IPS DF 4.7 (cell line): ENCODE data around the gene AQP5.

ENCODE experiments used
- DNase-seq: peaks from one replicate; pipeline ENCODE4 v3.0.0-alpha.2; 2013; ENCODE audit warnings: low spot score; ENCODE audit errors: extremely low read depth

AQP5 gene

DNA sequence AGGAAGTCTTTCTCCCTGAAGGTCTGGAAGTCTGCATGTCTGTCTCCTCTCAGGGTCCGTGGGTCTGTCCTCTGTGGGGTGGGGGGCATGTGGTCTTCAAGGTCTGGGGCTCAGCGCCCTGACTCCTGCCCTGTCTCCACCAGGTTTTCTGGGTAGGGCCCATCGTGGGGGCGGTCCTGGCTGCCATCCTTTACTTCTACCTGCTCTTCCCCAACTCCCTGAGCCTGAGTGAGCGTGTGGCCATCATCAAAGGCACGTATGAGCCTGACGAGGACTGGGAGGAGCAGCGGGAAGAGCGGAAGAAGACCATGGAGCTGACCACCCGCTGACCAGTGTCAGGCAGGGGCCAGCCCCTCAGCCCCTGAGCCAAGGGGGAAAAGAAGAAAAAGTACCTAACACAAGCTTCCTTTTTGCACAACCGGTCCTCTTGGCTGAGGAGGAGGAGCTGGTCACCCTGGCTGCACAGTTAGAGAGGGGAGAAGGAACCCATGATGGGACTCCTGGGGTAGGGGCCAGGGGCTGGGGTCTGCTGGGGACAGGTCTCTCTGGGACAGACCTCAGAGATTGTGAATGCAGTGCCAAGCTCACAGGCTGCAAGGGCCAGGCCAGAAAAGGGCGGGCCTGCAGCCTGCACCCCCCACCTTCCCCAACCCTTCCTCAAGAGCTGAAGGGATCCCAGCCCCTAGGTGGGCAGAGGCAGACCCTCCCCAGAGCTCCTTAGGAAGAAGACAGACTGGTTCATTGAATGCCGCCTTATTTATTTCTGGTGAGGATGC lies 3.4 kb downstream of the AQP5 start:
- DNase-seq: no peak

DNA sequence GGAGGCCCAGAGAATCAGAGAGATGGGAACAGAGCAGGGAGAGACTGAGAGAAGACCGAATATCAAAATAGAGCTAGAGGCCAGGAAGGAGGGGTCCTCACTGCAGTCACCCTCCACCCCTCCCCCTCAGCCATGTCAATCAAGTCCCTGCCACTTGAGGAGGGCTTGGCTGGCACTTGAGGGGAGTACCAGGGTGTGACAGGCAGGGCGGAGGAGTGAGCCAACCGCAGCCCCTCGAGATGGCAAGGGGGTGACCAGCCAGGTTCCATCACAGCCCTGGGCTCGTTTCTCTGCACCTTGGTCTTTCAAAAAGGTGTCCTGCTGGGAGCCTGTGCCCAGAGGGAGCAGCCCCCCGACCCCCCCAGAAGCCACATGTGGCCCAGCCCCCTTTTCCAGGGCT lies 4.2 kb downstream of the AQP5 start:
- DNase-seq: no peak

DNA sequence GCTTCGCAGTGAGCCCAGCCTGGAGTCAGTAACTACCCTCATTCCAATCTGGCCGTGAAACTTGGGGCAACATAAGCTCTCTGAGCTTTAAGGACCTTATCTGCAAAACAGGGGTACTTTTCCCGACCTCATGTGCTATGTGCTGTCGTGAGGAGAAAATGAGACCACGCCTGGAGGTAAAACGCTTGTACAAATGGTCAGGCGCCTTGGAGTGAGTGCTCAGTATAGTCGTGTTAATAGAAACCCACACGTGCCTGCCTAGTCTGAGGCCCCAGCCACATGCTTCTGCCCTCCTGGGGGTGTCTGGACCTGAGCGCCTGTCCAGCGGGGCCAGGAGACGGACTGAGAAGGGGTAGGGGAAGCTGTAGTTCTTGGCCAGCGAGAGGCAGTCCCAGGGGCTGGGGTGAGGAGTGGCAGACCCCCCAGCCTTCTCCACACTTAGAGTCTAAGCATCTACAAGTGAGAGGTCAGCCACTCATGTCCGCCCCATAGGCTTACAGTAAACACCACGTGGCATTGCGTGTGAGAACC lies 4.9 kb downstream of the AQP5 start:
- DNase-seq: no peak

DNA sequence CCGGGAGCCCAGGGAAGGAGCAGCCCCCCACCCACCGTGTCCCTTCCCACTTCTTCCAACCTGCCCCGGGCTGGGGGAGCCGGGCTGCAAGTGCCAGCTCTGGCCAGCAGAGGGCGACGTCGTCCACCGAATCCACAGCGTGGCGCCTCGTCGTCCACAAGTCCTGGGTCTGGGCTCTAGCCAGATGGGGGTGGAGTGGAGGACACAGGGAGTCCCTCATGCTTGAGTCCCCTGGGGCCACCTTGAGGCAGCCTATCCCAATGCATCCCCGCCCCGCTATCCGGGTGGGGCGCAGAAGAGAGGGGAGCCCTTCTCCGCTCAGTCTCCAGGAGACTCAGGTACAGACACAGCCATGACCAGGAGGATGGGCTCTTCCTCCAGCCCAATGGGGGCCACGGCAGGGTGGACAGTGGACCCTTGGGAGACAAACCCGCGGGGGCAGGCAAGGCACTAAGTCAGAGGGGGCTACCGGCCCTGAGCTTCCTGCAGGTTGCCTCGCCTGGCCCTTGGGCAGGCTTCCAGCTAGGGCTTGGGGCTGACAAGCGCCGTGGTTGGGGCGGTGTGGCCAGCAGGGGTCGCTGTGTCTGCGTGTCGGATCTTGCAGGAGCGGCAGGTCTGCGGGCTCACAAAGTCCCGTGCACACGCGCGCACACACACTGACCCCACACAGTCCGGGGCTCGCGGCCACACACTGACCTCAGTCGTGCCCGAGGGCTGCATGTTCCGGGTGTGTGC lies 5.5 kb downstream of the AQP5 start:
- DNase-seq: no peak

DNA sequence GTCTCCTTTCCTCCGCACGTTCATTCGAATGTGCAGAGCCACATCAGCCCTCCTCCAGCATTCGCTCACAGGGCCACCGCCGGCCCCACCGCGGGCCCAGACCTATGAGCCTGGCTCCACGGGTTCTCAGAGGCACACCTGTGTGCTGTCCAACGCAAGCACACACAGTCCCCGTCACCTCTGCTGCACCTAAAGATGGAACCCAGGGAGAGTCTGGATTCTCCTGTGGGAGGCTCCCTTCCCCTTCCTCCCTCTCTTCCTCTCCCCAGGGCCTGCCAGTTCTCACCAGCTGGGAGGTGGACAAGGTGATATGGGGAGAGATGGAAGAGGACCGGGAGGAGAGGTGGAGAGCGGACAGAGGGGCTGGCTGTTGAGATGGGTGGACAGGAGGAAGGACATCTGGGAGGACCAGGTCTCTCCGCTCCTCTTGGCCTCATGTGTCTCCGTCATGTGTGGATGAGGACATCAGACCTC lies 6.1 kb downstream of the AQP5 start:
- DNase-seq: no peak

DNA sequence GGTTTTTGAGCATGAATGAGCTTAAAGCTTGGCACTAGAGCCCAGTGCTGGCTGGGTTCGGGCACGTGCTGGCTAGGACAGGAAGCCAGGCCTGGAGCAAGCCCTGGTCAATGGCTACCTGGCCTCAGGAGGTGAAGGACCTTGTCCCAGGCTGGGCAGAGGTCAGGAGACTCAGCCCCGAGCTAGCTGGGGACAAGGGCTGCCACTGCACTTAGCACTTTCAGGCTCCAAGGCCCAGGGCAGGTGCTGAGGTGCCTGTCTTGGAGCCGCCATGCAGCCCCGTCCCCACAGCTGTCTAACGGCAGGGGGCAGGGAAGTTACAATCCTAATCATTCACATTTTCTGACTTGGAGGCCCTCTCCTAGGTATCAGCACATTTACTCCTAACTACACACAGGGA lies 6.8 kb downstream of the AQP5 start:
- no peak for DNase-seq

DNA sequence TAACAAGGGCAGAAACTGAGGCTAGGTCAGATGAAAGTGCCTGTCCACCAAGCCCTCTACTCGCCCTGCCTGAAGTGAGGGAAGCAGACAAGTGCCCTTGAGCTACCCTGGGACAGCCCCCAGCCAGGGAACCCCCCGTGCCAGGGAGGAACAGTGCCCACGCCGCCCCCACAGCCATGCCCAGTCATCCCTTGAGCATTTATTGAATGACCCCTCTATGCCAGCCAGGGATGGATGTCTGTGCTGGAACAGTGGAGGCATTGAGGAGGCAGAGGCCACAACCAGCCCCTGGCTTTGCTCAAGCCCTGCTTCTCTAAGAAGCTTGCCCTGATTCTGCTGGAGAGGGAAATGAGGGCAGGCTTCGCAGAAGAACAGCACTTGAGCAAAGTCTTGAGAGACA lies 7.4 kb downstream of the AQP5 start:
- DNase-seq: no peak

DNA sequence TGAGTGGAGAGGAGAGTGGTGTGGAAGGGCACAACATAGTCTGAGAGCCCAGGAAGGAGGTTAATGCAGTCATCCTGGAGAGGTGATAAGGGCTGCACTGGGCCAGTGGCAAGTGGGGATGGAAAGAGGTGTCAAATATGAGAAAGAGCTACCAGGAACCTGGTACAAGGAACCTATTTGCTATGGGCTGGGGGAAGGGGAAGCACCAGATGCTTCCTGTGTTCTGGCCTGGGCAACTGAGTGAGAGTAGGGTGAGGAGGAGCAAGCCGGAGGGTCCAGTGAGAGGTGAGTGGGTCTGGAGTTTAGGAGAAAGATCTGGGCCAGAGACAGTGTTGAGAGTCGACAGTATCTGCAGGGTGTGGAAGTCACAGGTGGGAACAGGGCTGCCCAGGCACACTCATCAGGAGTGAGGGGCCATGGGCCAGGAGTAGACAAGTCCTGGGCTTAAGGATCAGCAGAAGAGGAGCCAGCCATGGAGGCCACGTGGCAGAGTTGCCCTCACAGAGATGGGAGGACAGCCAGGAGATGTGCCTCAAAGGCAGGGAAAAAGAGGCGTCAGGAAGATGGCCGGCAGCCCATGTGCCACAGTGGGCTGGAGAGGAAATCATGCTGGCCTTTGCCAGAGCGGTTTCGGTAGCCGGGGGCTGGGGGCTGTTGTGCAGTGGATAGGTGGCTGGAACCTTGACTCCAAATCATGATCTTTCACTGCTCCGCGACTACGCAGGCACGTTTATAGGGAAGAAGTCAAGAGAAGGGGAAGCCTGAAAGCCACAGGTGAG lies 8.2 kb downstream of the AQP5 start:
- DNase-seq: no peak

DNA sequence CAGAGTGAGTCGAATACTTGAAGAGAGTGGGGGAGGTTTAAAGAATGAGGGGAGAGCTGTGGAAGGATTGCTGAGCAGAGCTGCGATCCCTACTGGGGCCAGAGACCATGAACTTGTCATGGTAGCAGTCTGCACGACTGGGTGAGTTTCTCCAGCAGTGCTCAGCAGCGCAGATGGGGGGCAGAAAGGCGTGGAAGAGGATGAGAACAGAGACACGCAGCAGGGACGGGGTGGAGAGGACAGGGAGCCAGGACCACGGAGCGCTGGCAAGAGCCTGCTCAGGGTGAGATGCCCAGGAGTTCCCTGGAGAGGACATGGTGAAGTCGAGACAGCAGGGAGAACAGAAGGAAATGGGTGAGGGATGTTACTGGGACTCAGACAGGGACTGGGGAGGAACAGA lies 9.0 kb downstream of the AQP5 start:
- DNase-seq: no peak

DNA sequence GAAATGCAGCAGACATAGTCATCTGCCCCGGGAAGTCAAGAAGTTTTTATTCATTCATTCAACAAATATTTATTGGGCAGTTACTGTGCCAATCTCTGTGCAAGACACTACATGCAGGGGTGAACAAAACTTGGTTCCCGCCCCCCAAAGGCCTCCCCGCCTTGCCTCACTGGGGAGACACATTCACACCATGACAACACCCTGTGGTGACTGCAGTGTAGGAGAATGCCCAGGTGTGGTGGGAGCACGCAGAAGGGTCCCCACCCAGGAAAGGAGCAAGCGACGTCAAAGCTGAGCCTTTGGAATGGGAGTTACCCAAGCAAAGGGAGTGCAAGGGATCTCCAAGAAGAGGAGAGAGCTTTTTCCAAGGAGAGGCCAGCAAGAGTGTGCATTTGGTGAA lies 9.5 kb downstream of the AQP5 start:
- DNase-seq: no peak

DNA sequence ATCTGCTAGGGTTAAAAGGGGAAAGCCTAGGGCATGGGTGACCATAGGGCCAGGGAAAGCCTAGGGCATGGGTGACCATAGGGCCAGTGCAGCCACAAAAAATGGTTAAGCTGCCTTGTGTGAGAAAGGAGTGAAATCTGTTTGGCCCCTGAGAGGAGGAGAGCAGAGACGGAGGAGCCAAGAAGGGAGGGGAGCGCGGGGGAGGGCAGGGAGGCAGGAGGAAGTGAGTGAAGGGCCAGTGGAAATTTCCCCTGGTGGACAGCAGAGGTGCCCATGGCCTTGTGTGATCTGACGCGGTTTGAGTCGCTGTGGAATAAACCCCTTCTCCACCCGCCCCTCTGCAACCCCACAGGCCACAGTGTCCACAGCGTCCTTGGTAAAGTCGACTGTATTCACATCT lies 10.5 kb downstream of the AQP5 start:
- no peak for DNase-seq

DNA sequence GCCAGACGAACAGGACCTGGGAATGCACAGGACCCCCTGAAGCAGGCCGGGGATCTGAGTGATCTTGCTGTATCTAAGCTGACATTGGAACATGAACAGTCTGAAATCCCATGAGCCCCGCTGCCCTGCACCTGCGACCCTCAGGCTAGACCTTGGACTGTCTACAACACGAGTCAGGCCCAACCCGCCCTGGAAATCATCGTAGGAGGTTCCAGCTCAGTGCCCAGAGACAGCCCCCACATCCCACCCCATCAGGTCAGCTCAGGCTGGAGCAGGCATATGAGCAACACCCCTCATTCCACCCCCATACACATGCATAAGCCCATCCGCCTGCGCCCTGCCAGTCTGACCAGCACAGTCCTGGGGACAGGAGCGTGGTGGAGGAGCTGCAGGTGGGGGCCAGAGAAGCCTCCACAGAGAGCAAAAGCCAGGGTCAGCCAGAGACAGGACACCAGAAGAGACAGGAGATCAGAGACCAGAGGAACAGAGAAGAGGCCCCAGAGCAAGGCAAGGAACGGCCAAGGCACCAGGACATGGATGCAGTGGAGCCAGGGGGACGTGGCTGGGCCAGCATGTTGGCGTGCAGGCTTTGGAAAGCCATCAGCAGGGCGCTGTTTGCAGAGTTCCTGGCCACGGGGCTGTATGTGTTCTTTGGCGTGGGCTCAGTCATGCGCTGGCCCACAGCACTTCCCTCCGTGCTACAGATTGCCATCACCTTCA lies 11.1 kb downstream of the AQP5 start, which contains the start of gene AQP6:
Gene AQP6, plus strand, starts transcription at position 307 of the 720 bp plus-strand sequence. Its CDS starts 227 bp downstream, at position 534.
- DNase-seq: no peak

DNA sequence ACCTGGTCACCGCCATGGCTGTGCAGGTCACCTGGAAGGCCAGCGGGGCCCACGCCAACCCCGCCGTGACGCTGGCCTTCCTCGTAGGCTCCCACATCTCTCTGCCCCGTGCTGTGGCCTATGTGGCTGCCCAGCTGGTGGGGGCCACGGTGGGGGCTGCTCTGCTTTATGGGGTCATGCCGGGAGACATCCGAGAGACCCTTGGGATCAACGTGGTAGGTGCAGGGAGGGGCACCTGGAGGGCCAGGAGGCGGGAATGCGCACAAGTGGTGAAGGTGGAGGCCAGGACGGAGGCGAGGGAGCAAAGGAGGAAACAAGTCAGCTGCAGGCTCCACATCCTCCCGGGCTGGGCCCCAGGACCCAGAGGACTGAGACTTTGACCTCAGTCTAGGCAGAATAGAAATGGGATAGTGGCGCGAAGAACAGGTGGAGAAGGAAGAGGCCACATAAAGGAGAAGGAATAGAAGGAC lies 11.7 kb downstream of the AQP5 start:
- DNase-seq: no peak

DNA sequence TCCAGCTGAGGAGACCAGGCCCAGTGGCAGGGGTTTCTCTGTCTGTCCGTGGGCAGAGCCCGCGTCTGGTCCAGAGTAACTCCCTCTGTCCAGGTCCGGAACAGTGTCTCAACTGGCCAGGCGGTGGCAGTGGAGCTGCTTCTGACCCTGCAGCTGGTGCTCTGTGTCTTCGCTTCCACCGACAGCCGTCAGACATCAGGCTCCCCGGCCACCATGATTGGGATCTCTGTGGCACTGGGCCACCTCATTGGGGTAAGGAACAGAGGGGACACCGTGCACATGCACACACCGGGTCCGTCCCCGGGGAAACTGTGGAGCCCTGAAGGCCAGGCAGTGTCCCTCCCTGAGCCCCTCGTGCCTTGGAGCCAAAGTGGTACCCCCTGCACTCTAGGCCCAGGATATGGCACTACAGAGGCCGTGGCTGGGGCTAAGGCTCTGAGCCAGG lies 12.6 kb downstream of the AQP5 start:
- DNase-seq: no peak

DNA sequence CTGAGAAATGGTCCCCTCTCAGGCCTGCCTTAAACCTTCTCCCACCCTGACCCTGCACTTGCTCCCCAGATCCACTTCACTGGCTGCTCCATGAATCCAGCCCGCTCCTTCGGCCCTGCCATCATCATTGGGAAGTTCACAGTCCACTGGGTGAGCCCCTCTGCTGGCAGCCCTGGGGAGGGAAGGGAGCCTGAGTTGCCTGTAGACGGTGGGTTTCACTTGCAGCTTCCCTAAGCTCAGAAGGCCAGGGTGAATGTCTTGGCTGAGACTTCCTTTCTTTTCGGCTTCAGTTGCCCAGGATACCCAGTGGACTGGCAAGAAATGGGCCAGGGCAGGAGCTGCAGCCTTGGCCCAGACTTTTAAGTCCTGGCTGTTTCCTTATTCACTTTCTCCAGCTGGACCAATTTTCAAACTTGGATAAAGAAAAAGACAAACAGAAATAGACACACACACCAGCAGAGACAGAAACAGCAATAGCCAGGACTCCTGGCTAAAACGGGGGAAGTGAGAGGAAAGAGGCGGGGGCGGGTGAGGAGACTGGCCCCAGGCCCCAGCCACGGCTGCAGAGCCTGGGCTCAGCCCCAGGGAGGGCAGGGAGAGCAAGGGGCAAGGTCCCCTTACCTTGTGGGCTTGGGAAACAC lies 13.1 kb downstream of the AQP5 start:
- no peak for DNase-seq

DNA sequence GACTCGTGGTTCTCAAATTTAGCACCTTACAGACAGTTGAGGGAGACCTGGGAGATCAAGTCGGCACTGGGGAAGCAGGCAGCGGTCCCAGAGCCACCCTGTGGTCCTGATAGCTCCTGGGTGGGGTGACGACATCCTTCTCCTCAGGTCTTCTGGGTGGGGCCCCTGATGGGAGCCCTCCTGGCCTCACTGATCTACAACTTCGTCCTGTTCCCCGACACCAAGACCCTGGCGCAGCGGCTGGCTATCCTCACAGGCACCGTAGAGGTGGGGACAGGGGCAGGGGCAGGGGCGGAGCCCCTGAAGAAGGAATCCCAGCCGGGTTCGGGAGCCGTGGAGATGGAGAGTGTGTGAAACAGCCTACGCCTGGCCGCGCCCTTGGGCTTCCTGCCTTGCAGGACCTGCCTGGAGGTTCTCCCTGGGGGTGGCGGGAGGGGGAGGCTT lies 13.7 kb downstream of the AQP5 start:
- no peak for DNase-seq

DNA sequence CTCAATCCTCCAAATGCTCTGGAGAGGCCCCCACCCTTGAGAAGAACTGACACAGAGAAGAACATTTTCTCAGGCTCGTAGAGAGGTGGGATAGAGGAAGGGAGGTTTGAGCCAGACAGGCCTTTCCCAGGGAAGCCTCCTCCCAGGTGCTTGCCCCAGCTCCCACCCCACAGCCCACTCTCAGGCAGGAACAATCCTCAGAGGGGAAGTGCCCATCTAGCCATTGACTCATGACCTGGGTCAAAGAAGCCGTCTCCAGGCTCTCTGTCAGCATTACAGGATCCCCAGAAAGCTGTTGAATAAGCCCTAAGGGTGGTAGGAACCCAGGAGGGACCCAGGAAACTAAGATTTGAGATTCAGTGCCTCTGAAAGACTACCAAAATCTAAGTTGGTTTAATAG lies 14.9 kb downstream of the AQP5 start:
- no peak for DNase-seq

DNA sequence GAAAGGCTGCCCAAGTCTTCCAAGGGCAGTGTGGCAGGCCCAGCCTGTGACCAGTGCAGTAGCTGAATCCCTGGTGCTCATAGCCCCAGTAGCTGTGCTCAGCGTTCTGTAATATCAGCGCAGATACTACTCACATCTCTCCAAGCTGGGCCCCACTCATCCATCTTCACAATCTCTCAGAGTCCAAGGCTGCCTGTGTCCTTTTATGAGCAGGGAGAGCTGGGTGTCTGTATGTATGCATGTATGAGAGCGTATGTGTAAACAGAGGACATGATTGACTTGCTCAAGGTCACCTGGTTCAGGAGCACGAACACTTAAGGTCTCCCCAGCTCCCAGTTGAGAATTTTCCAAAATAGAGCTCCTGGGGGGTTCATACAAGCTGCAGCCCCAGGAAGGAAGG lies 16.5 kb downstream of the AQP5 start:
- no peak for DNase-seq

DNA sequence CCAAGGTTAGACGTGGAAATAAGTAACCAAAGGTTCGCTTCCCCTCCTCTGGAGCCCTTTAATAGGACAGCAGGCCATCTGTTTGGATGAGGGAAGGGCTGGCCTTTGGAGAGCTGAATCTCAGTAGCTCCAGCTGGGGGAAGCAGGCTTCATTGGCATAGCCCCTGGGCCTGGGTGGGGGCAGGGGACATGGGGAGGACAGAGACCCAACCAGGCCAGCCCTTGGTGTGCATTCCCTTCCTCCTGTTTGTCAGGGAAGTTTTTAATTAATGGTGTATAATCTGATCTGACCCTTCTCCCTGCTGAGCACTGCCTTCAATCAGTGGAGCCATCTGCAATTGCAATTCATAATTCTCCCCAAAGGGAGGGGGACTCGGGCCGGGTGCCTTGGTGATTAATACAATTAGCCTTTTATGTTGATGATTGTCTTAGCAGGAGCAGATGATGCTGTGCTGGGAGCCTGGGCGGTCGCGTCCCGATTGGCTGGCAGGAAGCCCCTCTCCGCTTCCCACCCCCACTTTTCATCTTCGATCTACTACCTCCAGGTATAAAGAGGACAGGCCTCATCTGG lies 17.4 kb downstream of the AQP5 start:
- no peak for DNase-seq

DNA sequence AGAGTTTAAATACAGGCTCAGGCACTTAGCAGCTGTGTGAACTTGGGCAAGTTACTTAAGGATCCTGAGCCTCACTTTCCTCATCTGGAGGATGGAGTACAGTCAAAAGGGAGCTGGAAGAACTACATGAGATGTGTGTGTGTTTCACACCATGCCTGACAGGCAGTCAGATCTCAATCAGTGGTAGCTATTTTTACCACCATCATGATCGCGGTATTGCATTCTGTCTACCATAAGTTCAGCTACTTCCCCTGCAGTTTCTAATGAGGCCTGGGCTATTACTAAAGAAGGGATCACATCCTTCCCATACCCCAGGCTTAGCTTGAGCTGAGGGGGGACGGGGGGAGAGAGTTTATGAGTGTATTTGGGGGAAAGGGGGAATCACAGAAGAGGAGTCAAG lies 18.1 kb downstream of the AQP5 start:
- DNase-seq: no peak
